ENCODE results near the gene PWWP2A.

GRCh38 chr5:160079753-160080152 is 39.5 kb downstream of the PWWP2A start:
- TF ChIP-seq, protein P1, sequence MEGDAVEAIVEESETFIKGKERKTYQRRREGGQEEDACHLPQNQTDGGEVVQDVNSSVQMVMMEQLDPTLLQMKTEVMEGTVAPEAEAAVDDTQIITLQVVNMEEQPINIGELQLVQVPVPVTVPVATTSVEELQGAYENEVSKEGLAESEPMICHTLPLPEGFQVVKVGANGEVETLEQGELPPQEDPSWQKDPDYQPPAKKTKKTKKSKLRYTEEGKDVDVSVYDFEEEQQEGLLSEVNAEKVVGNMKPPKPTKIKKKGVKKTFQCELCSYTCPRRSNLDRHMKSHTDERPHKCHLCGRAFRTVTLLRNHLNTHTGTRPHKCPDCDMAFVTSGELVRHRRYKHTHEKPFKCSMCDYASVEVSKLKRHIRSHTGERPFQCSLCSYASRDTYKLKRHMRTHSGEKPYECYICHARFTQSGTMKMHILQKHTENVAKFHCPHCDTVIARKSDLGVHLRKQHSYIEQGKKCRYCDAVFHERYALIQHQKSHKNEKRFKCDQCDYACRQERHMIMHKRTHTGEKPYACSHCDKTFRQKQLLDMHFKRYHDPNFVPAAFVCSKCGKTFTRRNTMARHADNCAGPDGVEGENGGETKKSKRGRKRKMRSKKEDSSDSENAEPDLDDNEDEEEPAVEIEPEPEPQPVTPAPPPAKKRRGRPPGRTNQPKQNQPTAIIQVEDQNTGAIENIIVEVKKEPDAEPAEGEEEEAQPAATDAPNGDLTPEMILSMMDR (IDR thresholded peaks at IDR 0.05), result no peak
- TF ChIP-seq POLR2A (IDR thresholded peaks at IDR 0.05), result no peak
- no peak for TF ChIP-seq POLR2AphosphoS5 (IDR thresholded peaks at IDR 0.05)
- no peak for TF ChIP-seq EP300 (IDR thresholded peaks at IDR 0.05)
